Glutamatergic neuron (in vitro differentiated cells): Measurements from ENCODE around the gene TCP10L. TPM values are rescaled to one million over a fixed set of nuclear protein-coding genes. Genes with fewer than 3 reads are reported as not detected.

Experiments
- DNase-seq: peaks from one replicate; pipeline ENCODE4 v3.0.0; 2022
- H3K27ac Mint-ChIP-seq: one replicate; pipeline ENCODE4 v1.8.0; 2020; ENCODE audit warnings: mild to moderate bottlenecking, mixed read lengths, inconsistent platforms; ENCODE audit not compliant: unreplicated experiment
- H3K27me3 Mint-ChIP-seq: one replicate; pipeline ENCODE4 v1.8.0; 2020; ENCODE audit warnings: mild to moderate bottlenecking, moderate library complexity, mixed read lengths, inconsistent platforms; ENCODE audit not compliant: unreplicated experiment
- H3K36me3 Mint-ChIP-seq: one replicate; pipeline ENCODE4 v1.8.0; 2020; ENCODE audit warnings: mild to moderate bottlenecking, mixed read lengths, inconsistent platforms; ENCODE audit not compliant: unreplicated experiment
- H3K4me1 Mint-ChIP-seq: one replicate; pipeline ENCODE4 v1.8.0; 2020; ENCODE audit warnings: mild to moderate bottlenecking, low read depth, mixed read lengths, inconsistent platforms; ENCODE audit not compliant: unreplicated experiment
- H3K4me3 Mint-ChIP-seq: one replicate; pipeline ENCODE4 v1.8.0; 2020; ENCODE audit warnings: mild to moderate bottlenecking, mixed read lengths, inconsistent platforms; ENCODE audit not compliant: unreplicated experiment
- H3K9me3 Mint-ChIP-seq: one replicate; pipeline ENCODE4 v1.8.0; 2020; ENCODE audit warnings: mild to moderate bottlenecking, moderate library complexity, mixed read lengths, inconsistent platforms; ENCODE audit not compliant: unreplicated experiment
- CTCF ChIP-seq: fragments of 200-600 bp; sonication (generic); IDR thresholded peaks from one replicate; pipeline ENCODE4 v1.5.0; 2021; ENCODE audit not compliant: partially characterized antibody, unreplicated experiment
- total RNA-seq: library from RNA; stranded (reverse); fragmentation: NEBNext Ultra II Directional; extraction: Animal tissue kit (Norgen Biotek cat#: 25700); gene quantifications from one replicate; pipeline ENCODE4 v1.2.1, GENCODE V29; 2021; ENCODE audit not compliant: unreplicated experiment

Gene TCP10L
- total RNA-seq, 1 donor from 2014 or later: 31.0 TPM

- peaks cover 3% of the 10 kb centered on the region for H3K27me3 Mint-ChIP-seq
- H3K9me3 Mint-ChIP-seq: peaks cover 4% of the 10 kb centered on the region
- no peak for TF ChIP-seq CTCF
Observed at GRCh38 chr21:32580949-32581348, 4.4 kb downstream of the TCP10L start.

GRCh38 chr21:32578107-32578691 lies 7.1 kb downstream of the TCP10L start:
- no peak overlapping the region for H3K27ac Mint-ChIP-seq
- H3K27me3 Mint-ChIP-seq: no peaks in the 10 kb centered on the region
- peaks cover 6% of the 10 kb centered on the region for H3K36me3 Mint-ChIP-seq
- TF ChIP-seq CTCF: no peak
- H3K4me3 Mint-ChIP-seq: no peak overlapping the region
- peaks cover 4% of the 10 kb centered on the region for H3K9me3 Mint-ChIP-seq
- DNase-seq: no peak
- peaks cover 2% of the 10 kb centered on the region for H3K4me1 Mint-ChIP-seq

More at GRCh38 chr21:32580949-32581348, 4.4 kb downstream of the TCP10L start:
- Mint-ChIP-seq H3K4me3 (no peak overlapping the region), H3K27ac (no peak overlapping the region), H3K4me1 (peaks cover 2% of the 10 kb centered on the region), H3K36me3 (peaks cover 6% of the 10 kb centered on the region)
- no peak for DNase-seq

GRCh38 chr21:32576011-32576410 lies 9.3 kb downstream of the TCP10L start:
- H3K27ac Mint-ChIP-seq: no peak overlapping the region
- no peaks in the 10 kb centered on the region for H3K27me3 Mint-ChIP-seq
- TF ChIP-seq CTCF: no peak
- no peak overlapping the region for H3K4me3 Mint-ChIP-seq
- H3K4me1 Mint-ChIP-seq: no peaks in the 10 kb centered on the region
- no peaks in the 10 kb centered on the region for H3K9me3 Mint-ChIP-seq
- no peak for DNase-seq
- H3K36me3 Mint-ChIP-seq: peaks cover 6% of the 10 kb centered on the region

GRCh38 chr21:32574946-32575925 lies 10.1 kb downstream of the TCP10L start:
- Mint-ChIP-seq H3K4me1 (peaks cover under 1% of the 10 kb centered on the region), H3K27ac (no peak overlapping the region), H3K27me3 (no peaks in the 10 kb centered on the region), H3K36me3 (peaks cover 6% of the 10 kb centered on the region), H3K9me3 (no peaks in the 10 kb centered on the region), H3K4me3 (no peak overlapping the region)
- DNase-seq: no peak
- no peak for TF ChIP-seq CTCF
